ENCODE measurements around the gene EFHD1. TPM values are rescaled to one million over a fixed set of nuclear protein-coding genes. Genes with fewer than 3 reads are reported as not detected.

The EFHD1 gene
- total and polyA plus RNA-seq, 2 of the 13 experiments (the other 11 are each of a cell fraction or from before 2014, with no cell fraction given), result 0.09 TPM; not detected in 1

DNA sequence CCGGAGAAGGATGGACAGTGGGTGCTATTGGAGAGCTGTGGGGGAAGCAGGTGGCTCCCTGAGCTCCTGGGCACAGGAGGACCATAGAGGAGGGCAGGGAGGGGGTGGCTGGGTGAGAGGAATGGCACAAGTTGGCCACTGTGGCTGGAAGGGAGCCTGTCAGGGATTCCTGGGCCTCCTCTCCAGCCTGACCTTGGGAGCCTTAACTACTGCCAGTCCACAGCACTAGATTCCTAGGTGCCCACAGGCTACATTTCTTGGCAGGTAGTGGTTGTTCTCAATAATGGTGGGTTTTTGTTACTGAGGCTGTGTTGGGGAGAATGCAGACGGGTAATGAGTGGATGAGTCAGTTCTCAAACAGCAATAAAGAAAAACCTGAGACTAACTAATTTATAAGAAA lies 26.0 kb downstream of the EFHD1 start:
- CTCF ChIA-PET (ENCODE audit: low intra/inter-chr PET ratio, low total read pairs), result no interaction called here

More for the DNA sequence above, 26.0 kb downstream of the EFHD1 start:
- no peaks in the 10 kb centered on the region for H3K36me3 ChIP-seq (replicated peaks in 1 of 2; ENCODE audit: control insufficient read depth in 1 of 2, insufficient read depth in 2 of 2, low read length in 2 of 2)
- intact Hi-C loops (cut with micrococcal nuclease; ENCODE audit: unreplicated experiment), result no loop called here
- POLR2A ChIA-PET, result no interaction called here
- H3K9ac ChIP-seq (ENCODE audit: insufficient read depth, low read depth, low read length), result no peak overlapping the region
- no peaks in the 10 kb centered on the region for H3K9me3 ChIP-seq (ENCODE audit: low read length)
- H3K27me3 ChIP-seq (ENCODE audit: control insufficient read depth in 1 of 2, insufficient read depth in 2 of 2, low read length in 2 of 2), result no peaks in the 10 kb centered on the region
- TF ChIP-seq ZFP90 (CRISPR knock-in tag; IDR thresholded peaks at IDR 0.05; ENCODE audit: borderline replicate concordance) (no peak), ZNF703 (CRISPR knock-in tag; IDR thresholded peaks at IDR 0.05; ENCODE audit: borderline replicate concordance) (no peak), ZNF17 (CRISPR knock-in tag; IDR thresholded peaks at IDR 0.05) (no peak), HHEX (CRISPR knock-in tag; IDR thresholded peaks at IDR 0.05) (no peak), ZNF296 (CRISPR knock-in tag; conservative IDR thresholded peaks at IDR 0.05) (no peak), NFYC (CRISPR knock-in tag; IDR thresholded peaks at IDR 0.05) (no peak), ZNF747 (CRISPR knock-in tag; IDR thresholded peaks at IDR 0.05; ENCODE audit: borderline replicate concordance) (no peak), MAFG (CRISPR knock-in tag; IDR thresholded peaks at IDR 0.05) (no peak), NFYB (CRISPR knock-in tag; IDR thresholded peaks at IDR 0.05) (no peak), IRF2 (CRISPR knock-in tag; IDR thresholded peaks at IDR 0.05) (no peak), SIX4 (CRISPR knock-in tag; IDR thresholded peaks at IDR 0.05) (no peak), PLRG1 (conservative IDR thresholded peaks at IDR 0.05) (no peak), ZFP82 (CRISPR knock-in tag; IDR thresholded peaks at IDR 0.05; ENCODE audit: borderline replicate concordance) (no peak)
- TF ChIP-seq, protein P1, sequence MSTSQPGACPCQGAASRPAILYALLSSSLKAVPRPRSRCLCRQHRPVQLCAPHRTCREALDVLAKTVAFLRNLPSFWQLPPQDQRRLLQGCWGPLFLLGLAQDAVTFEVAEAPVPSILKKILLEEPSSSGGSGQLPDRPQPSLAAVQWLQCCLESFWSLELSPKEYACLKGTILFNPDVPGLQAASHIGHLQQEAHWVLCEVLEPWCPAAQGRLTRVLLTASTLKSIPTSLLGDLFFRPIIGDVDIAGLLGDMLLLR (CRISPR knock-in tag; IDR thresholded peaks at IDR 0.05), result no peak
- TF ChIP-seq, protein P2, sequence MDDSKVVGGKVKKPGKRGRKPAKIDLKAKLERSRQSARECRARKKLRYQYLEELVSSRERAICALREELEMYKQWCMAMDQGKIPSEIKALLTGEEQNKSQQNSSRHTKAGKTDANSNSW (CRISPR knock-in tag; IDR thresholded peaks at IDR 0.05; ENCODE audit: borderline replicate concordance), result no peak
- TF ChIP-seq, protein P3, sequence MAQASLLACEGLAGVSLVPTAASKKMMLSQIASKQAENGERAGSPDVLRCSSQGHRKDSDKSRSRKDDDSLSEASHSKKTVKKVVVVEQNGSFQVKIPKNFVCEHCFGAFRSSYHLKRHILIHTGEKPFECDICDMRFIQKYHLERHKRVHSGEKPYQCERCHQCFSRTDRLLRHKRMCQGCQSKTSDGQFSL (CRISPR knock-in tag; IDR thresholded peaks at IDR 0.05), result no peak
- TF ChIP-seq, protein P4, sequence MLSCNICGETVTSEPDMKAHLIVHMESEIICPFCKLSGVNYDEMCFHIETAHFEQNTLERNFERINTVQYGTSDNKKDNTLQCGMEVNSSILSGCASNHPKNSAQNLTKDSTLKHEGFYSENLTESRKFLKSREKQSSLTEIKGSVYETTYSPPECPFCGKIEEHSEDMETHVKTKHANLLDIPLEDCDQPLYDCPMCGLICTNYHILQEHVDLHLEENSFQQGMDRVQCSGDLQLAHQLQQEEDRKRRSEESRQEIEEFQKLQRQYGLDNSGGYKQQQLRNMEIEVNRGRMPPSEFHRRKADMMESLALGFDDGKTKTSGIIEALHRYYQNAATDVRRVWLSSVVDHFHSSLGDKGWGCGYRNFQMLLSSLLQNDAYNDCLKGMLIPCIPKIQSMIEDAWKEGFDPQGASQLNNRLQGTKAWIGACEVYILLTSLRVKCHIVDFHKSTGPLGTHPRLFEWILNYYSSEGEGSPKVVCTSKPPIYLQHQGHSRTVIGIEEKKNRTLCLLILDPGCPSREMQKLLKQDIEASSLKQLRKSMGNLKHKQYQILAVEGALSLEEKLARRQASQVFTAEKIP (CRISPR knock-in tag; IDR thresholded peaks at IDR 0.05; ENCODE audit: borderline replicate concordance), result no peak
- TF ChIP-seq, protein P5, sequence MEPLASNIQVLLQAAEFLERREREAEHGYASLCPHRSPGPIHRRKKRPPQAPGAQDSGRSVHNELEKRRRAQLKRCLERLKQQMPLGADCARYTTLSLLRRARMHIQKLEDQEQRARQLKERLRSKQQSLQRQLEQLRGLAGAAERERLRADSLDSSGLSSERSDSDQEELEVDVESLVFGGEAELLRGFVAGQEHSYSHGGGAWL (CRISPR knock-in tag; IDR thresholded peaks at IDR 0.05), result no peak
- in situ Hi-C loops (cut with HindIII; ENCODE audit: extremely low pct_ligation_motif_present, low pct_unique_long_range_greater_than_20kb), result no loop called here
- H3K4me3 ChIP-seq (replicated peaks in 1 of 3; ENCODE audit: insufficient read depth in 1 of 3, low read depth in 2 of 3, low read length in 3 of 3), result no peak overlapping the region
- 77% methylated on average over 2 of the region's 2 CpGs for WGBS (ENCODE audit: low lambda C conversion rate)
- FAIRE-seq (no peak), DNase-seq (ENCODE audit: low spot score) (no peak), ATAC-seq (no peak)
- H2AFZ ChIP-seq (ENCODE audit: low read length), result no peak overlapping the region
- no peak overlapping the region for H3K27ac ChIP-seq (ENCODE audit: extremely low read length, insufficient read depth, low read length)
- peaks cover 15% of the 10 kb centered on the region; the same call in 1 of the 2 replicates for H3K4me1 ChIP-seq (ENCODE audit: insufficient read depth, low read length)
- H3K4me2 ChIP-seq (ENCODE audit: low read depth, low read length), result no peak overlapping the region
- no TSS peak for BruUV-seq (replicated peaks)
- H3K79me2 ChIP-seq (ENCODE audit: insufficient read depth, low read length), result no peaks in the 10 kb centered on the region
- H4K20me1 ChIP-seq (ENCODE audit: insufficient read depth, low read length), result no peaks in the 10 kb centered on the region

All from HepG2 (cell line).